HG03097 (cell line): Measurements from ENCODE around the gene CCDC187.

Experiments used
- ATAC-seq: cut with Tn5 transposase; IDR thresholded peaks from one replicate; pipeline ENCODE4 v1.9.1; 2021; ENCODE audit not compliant: unreplicated experiment, low FRiP score

The CCDC187 gene

DNA sequence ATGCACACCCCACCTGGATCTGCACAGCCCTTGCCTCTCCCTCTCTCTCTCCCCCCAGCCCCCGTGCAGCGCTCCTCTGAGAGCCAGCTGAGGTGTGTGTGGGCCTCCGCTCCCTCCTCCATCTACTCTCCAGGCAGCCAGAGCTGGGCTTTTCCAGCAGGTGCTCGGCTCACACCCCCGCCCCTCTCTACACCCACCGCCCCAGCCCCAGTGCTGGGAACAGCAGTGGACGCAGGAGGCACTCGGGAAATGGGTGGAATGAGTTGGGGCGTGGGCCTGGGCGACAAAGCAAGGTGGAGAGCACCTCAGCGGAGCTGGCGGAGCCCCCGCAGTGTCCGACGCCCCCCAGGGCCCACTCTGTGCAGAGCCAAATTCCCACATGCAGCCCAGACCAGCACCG lies 85.6 kb downstream of the CCDC187 start:
- ATAC-seq, result no peak

DNA sequence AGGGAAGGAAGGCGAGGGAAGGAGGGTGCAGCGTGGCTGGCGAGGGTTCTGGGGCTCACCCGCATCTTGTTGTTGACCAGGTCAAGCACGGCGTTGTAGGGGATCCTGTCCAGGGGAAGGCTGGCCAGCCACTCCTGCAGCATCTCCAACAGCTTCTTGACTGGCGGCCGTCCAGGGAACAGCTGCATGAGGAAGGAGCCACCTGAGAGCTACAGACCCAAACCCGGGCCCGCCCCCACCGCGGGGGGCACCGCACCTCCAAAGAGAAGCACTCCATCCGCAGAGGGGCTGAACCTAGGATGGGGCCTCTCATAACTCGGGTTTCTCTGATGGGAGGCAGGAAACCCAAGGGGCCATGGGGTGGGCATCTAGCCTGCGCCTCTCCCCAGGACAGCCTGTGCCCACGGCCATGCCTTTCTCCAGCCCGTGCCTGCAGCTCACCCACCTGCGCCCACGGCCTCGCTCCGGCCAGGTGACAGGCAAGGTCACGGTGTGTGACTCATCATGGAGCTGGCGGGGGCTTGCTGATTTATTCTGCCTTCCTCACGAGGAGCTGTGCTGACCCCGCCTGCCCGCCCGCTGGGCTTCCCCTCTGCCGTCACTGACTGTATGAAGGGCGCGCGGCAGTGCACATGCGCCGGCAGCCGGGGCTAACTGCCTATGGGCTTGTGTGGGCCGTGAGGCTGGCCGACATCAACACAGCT lies 87.2 kb downstream of the CCDC187 start:
- no peak for ATAC-seq

GRCh38 chr9:136213733-136214132 lies 90.2 kb downstream of the CCDC187 start:
- ATAC-seq, result no peak

- no peak for ATAC-seq
These were observed 91.4 kb downstream of the CCDC187 start for GRCh38 chr9:136212345-136212950.

GRCh38 chr9:136211441-136212344 lies 92.2 kb downstream of the CCDC187 start:
- ATAC-seq, result no peak

GRCh38 chr9:136211006-136211405 lies 92.9 kb downstream of the CCDC187 start:
- no peak for ATAC-seq

- ATAC-seq, result no peak
These were observed 93.6 kb downstream of the CCDC187 start for GRCh38 chr9:136210276-136210675.

DNA sequence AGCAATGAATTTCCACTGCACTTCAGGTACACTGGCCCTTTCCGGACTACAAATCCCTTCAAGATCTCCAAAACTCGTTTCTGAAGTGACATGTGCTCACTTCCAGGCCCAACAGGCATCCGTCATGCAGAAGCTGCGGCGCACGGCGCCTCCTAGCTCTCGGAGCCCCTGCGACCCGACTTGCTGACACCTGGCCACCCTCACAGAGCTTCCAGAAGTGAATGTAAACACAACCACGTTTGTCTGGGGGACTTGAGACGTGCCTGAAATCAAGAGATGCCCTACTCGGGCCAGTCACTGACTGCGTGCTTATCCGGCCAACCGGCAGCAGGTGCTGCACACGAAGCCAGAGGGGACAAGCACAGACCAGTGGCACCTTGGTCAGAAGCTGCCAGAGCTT lies 94.1 kb downstream of the CCDC187 start:
- no peak for ATAC-seq

DNA sequence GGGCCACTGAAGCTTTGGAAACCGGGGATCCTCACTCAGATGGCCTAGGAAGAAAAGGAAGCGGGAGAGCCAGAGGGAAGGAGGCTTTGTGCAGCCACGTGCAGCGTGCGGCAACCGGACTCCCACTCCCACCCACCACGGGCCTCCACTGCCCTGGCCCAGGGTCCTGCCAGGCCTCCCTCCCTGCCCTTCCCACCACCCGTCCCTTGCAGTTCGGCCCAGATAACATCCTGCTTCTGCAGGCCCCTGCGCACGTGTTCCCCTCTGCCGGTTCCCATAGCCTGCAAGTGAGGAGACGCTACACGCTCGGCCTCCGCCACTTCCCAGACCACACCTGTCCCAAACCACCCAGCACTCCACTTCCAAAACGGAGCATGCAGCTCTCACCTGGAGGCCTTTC lies 94.7 kb downstream of the CCDC187 start:
- ATAC-seq, result no peak

- no peak for ATAC-seq
These were observed 95.2 kb downstream of the CCDC187 start for GRCh38 chr9:136208675-136209074.

DNA sequence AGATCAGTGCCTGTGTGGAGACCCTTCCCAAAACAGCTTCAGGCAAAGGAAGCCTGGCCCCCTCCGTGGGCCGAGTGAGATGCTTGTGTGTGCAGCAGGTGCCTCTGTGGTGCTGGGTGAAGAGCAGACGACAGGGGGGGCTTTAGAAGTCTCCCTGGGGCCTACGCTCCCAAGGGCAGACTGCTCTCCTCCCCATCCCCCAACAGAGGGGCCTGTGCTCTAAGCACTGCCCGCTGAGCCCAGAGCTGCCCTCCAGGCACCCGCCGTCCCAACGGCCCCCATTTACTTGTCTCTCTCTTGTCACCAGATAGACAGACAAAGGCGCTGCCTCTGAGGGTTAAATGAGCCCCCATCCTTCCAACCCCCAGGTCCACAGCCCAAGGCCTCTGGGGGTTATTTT lies 96.3 kb downstream of the CCDC187 start:
- ATAC-seq, result no peak

DNA sequence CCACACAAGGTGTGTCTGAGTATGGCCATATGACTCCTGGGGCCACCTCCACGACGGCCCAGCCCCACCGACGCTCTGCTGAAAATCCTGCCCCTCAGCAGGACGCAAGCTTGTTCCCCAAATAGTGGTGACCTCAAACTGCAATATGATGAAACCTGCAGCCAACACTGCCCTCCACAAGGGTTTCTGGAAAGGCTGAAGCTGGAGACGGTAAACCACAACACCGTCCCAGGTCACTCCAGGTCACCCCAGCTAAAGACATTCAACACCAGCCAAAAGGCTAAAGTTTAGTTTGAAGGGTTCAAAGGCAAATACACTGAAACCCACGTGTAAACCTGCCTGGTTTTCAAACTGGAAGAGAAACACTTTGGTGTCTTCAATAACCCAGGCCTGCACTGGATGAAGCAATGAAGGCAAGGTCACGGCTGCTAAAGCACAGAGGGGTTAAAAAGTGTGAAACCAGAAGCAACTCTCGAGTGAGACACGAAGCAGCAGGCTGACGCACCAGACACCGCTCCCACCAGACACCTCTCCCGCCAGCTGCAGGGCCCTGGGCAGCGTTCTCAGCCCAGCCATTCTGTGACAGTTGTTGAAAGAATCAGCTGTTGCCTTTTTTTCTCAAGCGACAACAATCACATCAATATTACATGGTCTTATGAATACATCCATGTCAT lies 97.2 kb downstream of the CCDC187 start:
- ATAC-seq, result no peak

GRCh38 chr9:136205707-136205992 lies 98.2 kb downstream of the CCDC187 start:
- ATAC-seq, result no peak

- no peak for ATAC-seq
These were observed 98.8 kb downstream of the CCDC187 start, which contains the start of gene LHX3 for GRCh38 chr9:136204838-136205706. Gene LHX3 (minus strand): TSS chr9:136205128. CDS start chr9:136205012, 116 bp downstream.

DNA sequence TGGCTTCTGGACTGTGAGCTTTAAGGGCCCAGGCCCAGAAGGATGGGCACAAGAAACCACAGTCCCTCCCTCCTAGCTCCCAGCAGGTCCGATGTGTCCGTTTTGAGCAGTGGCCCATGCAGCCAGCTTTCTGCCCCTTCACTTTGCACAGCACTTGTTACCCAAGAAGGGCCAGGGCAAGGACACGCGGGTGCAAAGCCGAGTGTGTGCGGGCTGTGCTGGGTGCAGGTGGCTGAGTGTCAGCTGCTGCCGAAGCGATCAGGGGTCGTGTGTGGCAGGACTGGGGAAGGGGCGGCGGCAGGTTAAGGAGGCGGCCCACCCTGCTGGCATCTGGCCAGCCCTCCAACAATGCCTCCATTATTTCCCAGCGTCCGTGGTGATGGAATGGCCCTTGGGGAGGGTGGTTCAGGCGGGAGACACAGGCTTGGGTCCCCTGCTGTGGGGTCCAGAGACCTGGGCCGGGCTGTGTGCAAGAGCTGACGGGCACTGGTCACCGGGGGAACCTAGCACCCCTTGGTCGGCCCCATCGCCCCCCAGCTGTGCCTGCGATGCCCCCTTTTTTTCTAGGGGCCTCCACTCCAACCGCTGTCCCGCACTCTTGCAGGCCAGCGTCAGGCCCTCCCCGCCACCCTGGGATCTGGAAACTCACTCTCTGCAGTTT lies 99.6 kb downstream of the CCDC187 start:
- ATAC-seq, result no peak

DNA sequence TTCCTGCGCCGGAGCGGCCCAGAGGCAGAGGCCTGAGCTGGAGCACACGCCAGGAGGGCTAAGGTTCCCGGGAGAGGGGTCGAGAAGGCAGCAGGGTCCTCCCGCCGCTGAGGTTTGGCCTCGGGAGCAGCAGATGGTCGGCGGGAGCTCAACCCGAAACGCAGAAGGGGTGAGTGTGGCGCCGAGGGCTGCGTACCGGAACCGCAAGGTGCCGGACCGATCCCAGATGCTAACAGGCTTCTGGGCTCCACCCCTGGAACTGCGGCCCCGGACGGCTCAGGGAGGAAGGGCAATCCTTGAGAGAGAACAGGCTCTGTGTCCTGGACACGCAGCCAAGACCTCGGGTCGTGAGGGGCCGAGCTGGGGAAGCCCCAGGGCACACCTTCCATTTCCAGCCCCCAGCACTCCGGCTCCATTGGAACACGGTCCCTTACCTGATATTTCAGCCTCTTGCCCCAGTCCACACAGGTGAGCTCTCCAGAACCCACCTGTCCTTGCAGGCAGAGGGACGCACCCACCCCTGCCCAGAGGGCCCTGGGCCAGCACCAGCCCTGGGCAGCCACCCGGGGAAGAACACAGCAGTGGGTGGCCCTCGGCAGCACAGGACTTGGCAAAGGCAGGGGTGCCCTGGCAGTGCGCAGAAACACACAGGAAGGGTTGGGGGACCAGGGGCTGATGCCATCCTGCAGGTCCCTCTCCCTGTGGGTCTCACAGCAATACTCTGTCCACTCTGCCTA lies 100.3 kb downstream of the CCDC187 start:
- no peak for ATAC-seq

DNA sequence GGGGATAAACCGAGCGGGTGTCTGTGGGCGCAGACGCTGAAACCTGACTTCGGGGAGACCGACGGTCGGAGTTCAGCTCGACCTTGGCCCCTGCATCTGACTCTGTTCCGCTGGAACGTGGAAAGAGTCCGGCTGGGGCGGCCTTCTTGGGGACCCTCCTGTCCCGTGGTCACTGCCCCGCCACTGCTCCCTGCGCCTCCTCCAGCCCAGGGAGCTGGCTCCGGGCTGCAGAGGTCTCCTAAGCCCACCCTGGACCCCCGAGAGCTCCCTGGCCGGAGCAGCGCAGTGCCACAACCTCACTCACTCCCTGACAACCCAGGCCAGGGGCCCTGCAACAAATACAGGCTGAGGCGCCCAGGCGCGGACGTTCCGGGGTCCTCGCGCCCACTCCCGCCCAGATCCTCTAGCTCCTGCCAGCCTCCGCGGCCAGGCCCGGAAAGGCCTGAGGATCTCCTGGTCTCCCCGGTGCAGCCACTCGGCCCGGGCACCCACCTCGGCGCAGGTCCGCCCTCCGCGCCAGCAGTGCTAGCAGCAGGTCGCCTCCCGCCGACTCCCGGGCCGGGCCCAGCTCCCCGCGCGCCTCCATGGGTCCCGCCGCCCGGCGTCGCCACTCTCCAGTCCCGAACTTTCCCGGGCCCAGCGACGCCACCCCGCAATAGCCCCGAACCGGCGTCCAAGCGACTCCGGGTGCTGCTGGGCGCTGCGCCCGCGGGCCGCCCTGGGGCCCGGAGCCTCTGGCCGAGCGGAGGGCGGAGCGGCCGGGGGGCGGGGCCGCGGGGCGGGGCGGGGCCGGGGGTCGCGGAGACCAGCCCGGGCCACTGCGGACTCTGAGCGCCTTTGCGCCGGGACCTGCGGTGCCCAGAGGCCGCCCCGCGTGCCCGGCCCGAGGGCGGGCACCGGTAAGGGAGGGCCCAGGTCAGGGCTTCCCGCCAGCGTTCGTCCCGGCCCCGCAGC lies 101.2 kb downstream of the CCDC187 start:
- ATAC-seq, result no peak
